Stimulated activated naive B cell treated with anti-CD40 and anti-IgM and Interleukin-4, amounts not matched to agents 10 μg/mL and 1 μg/mL and 100 μg/mL, for 72 hours (primary cell): Measurements from ENCODE around the gene SLC25A11.

Source experiments
- ATAC-seq, 2 donors: fragments of 150-1000 bp; cut with Tn5 transposase; replicated peaks; 2 replicates each; pipeline ENCODE4 v1.10.0; 2021; ENCODE audit warnings: moderate library complexity in 1 of 2
- DNase-seq: peaks from one replicate; pipeline ENCODE4 v3.0.0; 2021
- H3K27ac Mint-ChIP-seq: one replicate; pipeline ENCODE4 v1.8.0; 2022; ENCODE audit warnings: mild to moderate bottlenecking, mixed read lengths
- H3K27me3 Mint-ChIP-seq, 2 donors: one replicate each; pipeline ENCODE4 v1.8.0; 2022; ENCODE audit warnings: mixed read lengths in 2 of 2
- H3K36me3 Mint-ChIP-seq, 2 donors: one replicate each; pipeline ENCODE4 v1.8.0; 2022; ENCODE audit warnings: mixed read lengths in 2 of 2, mild to moderate bottlenecking in 1 of 2
- H3K4me1 Mint-ChIP-seq, 2 donors: one replicate each; pipeline ENCODE4 v1.8.0; 2022; ENCODE audit warnings: mixed read lengths in 2 of 2, mild to moderate bottlenecking in 1 of 2
- H3K4me3 Mint-ChIP-seq, 2 donors: one replicate each; pipeline ENCODE4 v1.8.0; 2022; ENCODE audit warnings: mild to moderate bottlenecking in 2 of 2, mixed read lengths in 2 of 2, moderate library complexity in 1 of 2
- H3K9me3 Mint-ChIP-seq, 2 donors: one replicate each; pipeline ENCODE4 v1.8.0; 2022; ENCODE audit warnings: mixed read lengths in 2 of 2, mild to moderate bottlenecking in 1 of 2

The SLC25A11 gene

DNA sequence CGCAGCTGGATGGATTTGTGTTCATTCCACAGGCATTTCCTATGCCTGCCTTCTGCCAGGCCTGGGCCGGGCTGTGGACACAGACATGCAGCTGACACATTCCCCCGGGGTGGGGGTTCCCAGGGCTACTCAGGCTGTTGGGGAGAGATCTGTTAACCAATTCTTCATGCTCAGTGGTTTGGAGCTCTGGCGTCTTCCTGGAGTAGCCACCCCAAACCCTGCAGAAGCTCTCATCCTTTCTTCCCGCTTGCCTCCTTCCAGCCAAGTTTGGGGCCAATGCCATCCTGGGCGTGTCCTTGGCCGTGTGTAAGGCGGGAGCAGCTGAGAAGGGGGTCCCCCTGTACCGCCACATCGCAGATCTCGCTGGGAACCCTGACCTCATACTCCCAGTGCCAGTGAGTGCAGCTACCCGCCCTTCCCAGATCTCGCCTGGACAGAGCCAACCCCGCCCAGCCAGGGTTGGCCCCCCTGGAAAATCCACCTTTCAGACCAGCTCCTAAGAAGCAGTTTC lies 13.7 kb upstream of the SLC25A11 start:
- no peak overlapping the region for H3K4me3 Mint-ChIP-seq
- H3K27me3 Mint-ChIP-seq, result no peaks in the 10 kb centered on the region
- ATAC-seq (no peak), DNase-seq (no peak)
- peaks cover 22 to 39% of the 10 kb centered on the region in 2 donors for H3K4me1 Mint-ChIP-seq
- H3K36me3 Mint-ChIP-seq, result peaks cover 20 to 40% of the 10 kb centered on the region in 2 donors
- no peak overlapping the region for H3K27ac Mint-ChIP-seq
- no peaks in the 10 kb centered on the region for H3K9me3 Mint-ChIP-seq

DNA sequence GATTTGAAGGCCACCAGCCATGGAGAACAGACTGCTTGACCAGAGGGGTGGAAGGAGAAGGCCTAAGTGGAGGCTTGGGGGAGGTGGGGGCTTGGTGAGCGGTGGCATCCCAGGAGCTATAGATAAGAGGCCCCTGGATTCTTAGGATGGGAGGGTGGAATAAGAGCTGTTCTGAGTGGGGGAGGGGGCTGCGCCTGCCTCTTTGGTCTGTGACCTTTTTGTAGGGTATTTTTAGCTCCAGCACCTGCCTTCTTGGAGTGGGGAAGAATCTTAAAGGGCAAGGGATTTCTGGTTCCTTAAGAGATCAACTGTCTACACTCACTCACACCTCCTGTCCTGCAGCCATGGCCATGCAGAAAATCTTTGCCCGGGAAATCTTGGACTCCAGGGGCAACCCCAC lies 11.6 kb upstream of the SLC25A11 start:
- Mint-ChIP-seq H3K27me3 (no peaks in the 10 kb centered on the region), H3K27ac (peak overlapping the region; percentile 97), H3K4me1 (peaks cover 18 to 32% of the 10 kb centered on the region in 2 donors), H3K4me3 (peak overlapping the region; percentile 86 to 91), H3K9me3 (no peaks in the 10 kb centered on the region), H3K36me3 (peaks cover 21 to 42% of the 10 kb centered on the region in 2 donors)
- DNase-seq (no peak), ATAC-seq (no peak)

DNA sequence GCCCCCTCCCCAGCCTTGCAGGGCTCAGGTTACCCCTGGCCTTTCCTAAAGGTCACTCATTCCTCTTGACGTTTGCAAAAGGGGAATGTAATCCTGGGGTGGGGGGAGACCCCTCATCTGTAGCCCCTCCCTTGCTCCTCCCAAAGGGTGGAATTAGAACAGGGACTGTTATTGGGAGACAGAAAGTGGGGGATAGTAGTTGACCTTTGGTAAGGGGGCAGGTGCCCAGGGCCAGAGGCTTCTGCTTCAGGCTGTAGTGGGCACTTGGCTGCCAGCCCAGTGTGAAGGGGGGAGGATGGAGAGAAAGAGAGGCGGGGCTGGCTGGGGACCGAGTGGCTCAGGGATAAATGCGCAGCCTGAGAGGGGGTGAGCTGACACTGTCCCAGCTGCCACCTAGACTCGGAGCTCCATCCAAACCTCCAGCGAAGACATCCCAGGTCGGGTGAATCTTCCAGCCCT lies 10.9 kb upstream of the SLC25A11 start, which contains the start of gene ENO3:
Gene ENO3, plus strand, starts transcription at position 374 of the 459 bp plus-strand sequence. CDS start 711 bp downstream, outside the sequence.
- H3K27ac Mint-ChIP-seq, result peak within 1 kb of the TSS; percentile 97
- H3K4me3 Mint-ChIP-seq, result peak within 1 kb of the TSS; percentile 86 to 91
- ATAC-seq (no peak), DNase-seq (no peak)
- H3K9me3 Mint-ChIP-seq, result no peaks in the 10 kb centered on the region
- H3K36me3 Mint-ChIP-seq, result peaks cover 20 to 41% of the 10 kb centered on the region in 2 donors
- no peaks in the 10 kb centered on the region for H3K27me3 Mint-ChIP-seq
- peaks cover 22 to 33% of the 10 kb centered on the region in 2 donors for H3K4me1 Mint-ChIP-seq

DNA sequence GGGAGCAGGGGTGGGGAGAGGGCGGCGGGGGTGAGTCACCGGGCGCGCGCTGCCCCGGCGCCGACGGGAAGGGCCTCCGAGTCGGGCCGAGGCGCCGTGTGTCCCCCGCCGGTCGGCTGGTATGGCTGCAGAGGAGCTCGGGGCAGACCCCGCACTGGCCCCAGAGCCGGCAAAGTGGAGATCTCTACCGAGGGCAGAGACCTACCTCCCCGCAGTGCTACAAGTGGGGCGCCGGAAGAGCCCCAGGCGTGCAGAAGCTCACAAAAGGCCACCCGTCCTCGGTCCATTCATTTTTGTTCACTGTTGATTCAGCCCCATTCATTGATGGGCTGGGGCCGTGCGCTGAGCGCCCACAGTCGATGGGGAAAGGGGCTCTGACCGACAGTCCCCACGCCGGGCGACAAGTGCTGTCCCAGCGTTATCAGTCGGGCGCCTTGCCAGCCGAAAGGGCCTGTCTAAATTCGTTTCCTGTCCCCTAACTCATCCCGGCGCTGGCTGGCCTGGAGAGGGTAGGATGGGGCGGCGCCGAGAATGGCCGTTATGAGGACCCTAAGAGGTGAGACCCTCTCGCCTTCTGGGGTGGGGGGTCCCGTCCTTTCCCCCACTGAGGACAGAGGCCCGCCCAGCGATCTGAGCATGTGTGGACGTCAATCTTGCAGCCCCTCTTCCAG lies 10.4 kb upstream of the SLC25A11 start:
- Mint-ChIP-seq H3K36me3 (peaks cover 25 to 43% of the 10 kb centered on the region in 2 donors), H3K27me3 (no peaks in the 10 kb centered on the region), H3K4me3 (peak overlapping the region; percentile 86 to 91), H3K4me1 (peaks cover 27 to 39% of the 10 kb centered on the region in 2 donors), H3K27ac (peak overlapping the region; percentile 97), H3K9me3 (no peaks in the 10 kb centered on the region)
- peak; percentile 6 to 20 for ATAC-seq
- DNase-seq, result no peak

DNA sequence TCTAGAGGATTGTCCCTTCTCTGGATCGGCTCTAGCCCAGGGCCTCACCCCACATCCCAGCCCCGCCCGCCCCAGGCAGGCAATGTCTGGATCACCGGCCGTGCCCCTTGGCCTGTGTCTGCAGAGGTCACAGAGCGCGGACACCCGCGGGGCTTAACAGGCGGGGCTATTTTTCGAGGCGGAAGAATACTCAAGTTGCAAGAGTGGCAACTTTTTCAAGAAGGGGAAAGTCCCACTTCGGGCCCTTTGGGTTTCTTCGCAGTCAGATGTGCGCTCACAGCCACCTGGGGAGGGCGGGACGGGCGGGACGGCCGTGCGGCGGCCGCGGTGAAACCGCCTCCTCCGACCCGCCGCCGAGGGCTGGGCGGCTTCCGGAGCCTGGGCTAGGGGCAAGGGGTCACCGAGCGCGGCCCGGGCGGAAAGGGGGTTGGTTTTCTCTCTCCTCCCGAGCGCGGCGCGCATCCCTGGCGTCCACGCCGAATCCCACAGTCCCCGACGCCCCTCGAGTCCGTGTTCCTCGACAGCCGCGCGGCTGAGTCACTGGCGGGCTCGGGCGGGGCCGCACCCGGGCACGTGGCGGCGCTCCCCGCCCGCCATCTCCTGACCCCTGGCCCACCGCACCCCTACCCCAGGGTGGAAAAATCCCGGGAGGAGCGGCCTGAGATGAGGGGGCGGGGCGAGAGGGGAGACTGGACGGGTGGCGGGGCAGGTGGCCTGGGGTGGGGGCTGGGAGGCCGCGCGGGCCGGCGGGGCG lies 9.7 kb upstream of the SLC25A11 start:
- Mint-ChIP-seq H3K4me3 (peak overlapping the region; percentile 86 to 91), H3K9me3 (no peaks in the 10 kb centered on the region), H3K4me1 (peaks cover 35 to 46% of the 10 kb centered on the region in 2 donors), H3K27me3 (no peaks in the 10 kb centered on the region), H3K27ac (peak overlapping the region; percentile 94), H3K36me3 (peaks cover 32 to 50% of the 10 kb centered on the region in 2 donors)
- ATAC-seq (peak; percentile 44 to 51), DNase-seq (peak; percentile 86)

DNA sequence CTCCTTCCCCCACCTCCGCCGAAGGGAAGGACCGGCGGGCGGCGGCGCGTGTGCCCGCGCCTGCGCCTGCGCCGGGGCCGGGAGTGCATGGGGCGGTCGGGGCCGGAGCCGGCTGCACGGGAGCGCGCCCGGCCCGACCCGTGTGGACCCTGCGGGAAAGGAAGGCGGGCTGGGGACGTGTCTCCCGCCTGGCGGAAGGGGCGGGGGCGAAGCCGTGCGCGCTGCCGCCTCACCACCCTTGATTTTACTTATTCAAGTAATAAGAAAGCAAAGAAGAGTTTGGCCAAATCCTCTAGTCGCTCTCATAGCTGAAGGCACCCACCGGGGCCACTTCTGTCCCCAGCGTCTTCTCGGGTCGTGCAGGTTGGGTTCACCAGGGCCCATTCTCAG lies 9.1 kb upstream of the SLC25A11 start:
- Mint-ChIP-seq H3K27me3 (no peaks in the 10 kb centered on the region), H3K4me1 (peaks cover 40 to 52% of the 10 kb centered on the region in 2 donors)
- peak; percentile 82 for DNase-seq

DNA sequence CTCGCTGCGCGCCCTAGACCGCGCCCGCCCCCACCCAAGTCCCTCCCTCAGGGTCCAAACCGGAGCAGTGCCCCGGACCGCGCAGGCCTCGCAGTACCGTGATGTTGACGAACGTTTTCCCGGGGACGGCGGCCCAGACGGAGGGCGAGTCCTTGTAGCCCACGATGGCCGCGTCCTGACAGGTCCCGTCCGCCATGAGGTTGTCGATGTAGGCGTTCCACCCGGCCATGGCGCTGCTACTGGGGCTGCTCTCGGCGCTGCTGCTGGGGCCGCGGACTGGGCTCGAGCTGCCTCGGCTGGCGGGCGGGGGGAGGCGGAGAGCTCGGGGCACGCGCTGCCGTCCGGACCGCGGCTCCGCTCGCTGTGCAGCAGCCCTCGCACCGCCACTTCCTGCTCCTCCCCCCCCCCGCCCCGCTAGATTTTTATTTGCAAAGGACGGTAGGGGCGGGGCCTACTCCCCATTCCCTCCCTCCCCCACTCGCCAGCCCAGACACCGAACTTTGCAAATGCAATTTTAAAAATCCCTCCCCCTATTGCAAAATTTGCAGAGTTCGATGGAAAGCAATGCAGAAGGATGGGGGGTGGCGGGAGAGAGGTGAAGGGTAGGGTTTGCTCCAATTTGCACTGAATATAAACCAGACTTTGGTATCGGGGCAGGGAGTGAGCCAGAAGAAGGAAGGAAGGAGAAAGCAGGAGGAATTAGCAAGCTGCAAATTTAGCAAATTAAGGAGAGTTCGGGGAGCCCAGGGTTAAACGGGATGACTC lies 8.5 kb upstream of the SLC25A11 start, which contains the start of gene PFN1:
Gene PFN1, minus strand, starts transcription at position 365 of the 765 bp plus-strand sequence. Its CDS starts 136 bp downstream, at position 229.
- H3K4me3 Mint-ChIP-seq, result peak within 1 kb of the TSS; percentile 86 to 91
- H3K36me3 Mint-ChIP-seq, result peaks cover 40 to 52% of the 10 kb centered on the region in 2 donors
- no peaks in the 10 kb centered on the region for H3K27me3 Mint-ChIP-seq
- H3K27ac Mint-ChIP-seq, result peak within 1 kb of the TSS; percentile 95
- ATAC-seq (peak; percentile 25 to 43), DNase-seq (peak; percentile 77)
- no peaks in the 10 kb centered on the region for H3K9me3 Mint-ChIP-seq
- peaks cover 41 to 57% of the 10 kb centered on the region in 2 donors for H3K4me1 Mint-ChIP-seq

More for the DNA sequence above, 9.1 kb upstream of the SLC25A11 start:
- Mint-ChIP-seq H3K9me3 (no peaks in the 10 kb centered on the region), H3K36me3 (peaks cover 36 to 54% of the 10 kb centered on the region in 2 donors), H3K4me3 (peak overlapping the region; percentile 86 to 91), H3K27ac (peak overlapping the region; percentile 95)
- ATAC-seq, result peak; percentile 54 to 61

DNA sequence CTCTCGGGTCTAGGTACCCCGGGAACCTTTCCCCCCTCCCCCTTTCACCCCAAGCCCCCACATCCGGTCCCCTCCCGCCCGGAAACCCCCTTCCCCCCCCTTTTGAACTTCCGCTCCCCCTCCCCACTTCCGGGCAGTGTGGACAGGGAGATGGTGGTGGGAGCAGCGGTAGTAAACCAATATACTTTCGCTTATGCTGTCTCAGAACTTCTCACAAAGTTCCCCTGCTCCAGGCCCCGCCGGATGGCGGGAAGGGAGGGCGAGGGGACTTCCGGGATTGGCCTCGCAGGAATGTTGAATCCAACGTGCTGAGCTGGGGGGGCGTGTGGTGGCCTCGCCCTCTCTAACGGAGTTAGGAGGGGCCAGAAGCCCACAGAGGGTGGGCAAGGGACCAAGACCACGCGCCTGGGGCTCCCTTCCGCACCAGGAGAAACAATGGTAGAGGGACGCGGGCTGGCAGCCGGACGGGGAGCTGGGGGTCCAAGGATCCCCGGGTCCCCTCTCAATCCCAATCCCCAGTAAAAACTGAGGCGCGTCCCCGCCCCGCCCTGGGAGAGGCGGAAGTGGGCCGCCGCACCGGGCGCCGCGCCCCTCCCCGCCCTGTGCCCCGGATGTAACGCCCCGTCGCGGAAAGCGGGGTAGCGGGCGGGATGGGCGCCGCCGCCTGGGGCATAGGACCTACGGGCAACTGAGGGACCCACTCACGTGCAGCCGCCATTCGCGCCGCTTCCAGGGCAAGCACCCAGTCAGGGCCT lies 7.7 kb upstream of the SLC25A11 start:
- Mint-ChIP-seq H3K27ac (peak overlapping the region; percentile 95), H3K4me3 (peak overlapping the region; percentile 86 to 91), H3K4me1 (peaks cover 47 to 65% of the 10 kb centered on the region in 2 donors), H3K9me3 (no peaks in the 10 kb centered on the region), H3K27me3 (no peaks in the 10 kb centered on the region), H3K36me3 (peaks cover 41 to 55% of the 10 kb centered on the region in 2 donors)
- DNase-seq (peak; percentile 50), ATAC-seq (peak; percentile 9 to 15)

DNA sequence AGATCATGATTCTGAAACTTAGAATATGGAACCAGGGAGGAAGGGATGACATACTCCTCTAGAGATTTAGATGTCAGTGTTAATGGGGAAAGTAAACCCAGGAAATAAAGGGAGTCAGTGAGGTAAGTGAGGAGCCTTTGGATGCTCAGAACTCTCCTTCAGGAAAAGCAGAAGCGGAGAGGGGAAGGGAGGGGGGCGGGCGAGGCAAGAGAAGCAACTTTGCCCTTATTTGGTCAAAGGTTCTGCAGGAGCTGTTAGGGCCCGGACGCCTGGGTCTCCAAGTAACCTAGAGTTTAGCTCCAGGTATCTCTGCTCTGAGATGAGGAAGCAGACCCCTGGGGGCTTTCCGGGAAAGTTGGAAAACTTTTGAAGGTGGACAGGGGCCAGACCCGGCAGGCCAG lies 7.2 kb upstream of the SLC25A11 start:
- no peak for ATAC-seq
- Mint-ChIP-seq H3K4me1 (peaks cover 52 to 70% of the 10 kb centered on the region in 2 donors), H3K27me3 (no peaks in the 10 kb centered on the region)

DNA sequence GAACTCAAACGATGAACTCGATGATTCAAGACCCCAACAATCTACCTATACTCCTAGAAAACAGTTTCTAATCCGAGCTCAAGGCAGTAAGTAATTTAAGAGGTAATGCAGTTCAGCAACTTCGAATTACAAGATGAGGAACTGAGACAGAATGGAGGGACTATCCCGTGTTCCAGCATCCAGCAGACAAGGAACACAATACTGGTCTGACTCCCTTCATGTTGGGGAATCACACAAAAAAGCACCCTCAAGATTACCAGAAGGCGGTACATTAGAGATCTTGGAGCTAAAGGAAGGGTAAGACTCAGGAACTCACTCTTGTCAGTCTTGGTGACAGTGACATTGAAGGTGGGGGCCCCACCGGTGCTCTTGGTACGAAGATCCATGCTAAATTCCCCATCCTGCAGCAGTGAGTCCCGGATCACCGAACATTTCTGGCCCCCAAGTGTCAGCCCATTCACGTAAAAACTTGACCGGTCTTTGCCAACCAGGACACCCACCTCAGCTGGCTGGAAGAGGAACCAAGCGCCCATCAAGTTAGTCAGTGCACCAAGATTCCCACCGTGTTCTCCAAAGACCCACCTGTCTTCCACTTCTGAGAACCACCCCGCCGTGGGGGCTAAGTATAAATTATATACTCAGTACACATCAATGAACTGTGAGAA lies 6.6 kb upstream of the SLC25A11 start:
- H3K36me3 Mint-ChIP-seq, result peaks cover 47 to 66% of the 10 kb centered on the region in 2 donors
- ATAC-seq (peak in 1 of 2 donors; percentile 5), DNase-seq (no peak)
- H3K4me1 Mint-ChIP-seq, result peaks cover 52 to 70% of the 10 kb centered on the region in 2 donors
- H3K9me3 Mint-ChIP-seq, result no peaks in the 10 kb centered on the region
- H3K27me3 Mint-ChIP-seq, result no peaks in the 10 kb centered on the region
- peak overlapping the region; percentile 86 to 91 for H3K4me3 Mint-ChIP-seq
- H3K27ac Mint-ChIP-seq, result peak overlapping the region; percentile 95

More for the DNA sequence above, 7.2 kb upstream of the SLC25A11 start:
- Mint-ChIP-seq H3K9me3 (no peaks in the 10 kb centered on the region), H3K27ac (peak overlapping the region; percentile 95), H3K4me3 (peak overlapping the region; percentile 86 to 91), H3K36me3 (peaks cover 42 to 60% of the 10 kb centered on the region in 2 donors)
- no peak for DNase-seq

DNA sequence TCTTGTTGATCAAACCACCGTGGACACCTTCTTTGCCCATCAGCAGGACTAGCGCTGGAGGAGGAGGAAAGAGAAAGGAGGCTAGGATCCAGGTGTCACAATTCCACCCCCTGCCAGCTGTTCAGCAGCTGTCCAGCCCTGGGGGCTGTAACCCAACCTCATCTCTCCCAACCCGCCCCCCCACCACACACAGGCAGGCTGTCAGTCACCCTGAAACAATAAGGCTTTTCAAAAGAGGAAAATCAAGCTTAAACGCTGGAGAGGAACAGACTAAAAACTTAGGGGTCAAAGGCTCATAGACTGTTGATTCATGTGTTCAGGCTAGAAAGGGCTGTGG lies 6.1 kb upstream of the SLC25A11 start:
- Mint-ChIP-seq H3K27me3 (no peaks in the 10 kb centered on the region), H3K9me3 (no peaks in the 10 kb centered on the region), H3K4me3 (peak overlapping the region; percentile 86 to 91), H3K36me3 (peaks cover 52 to 68% of the 10 kb centered on the region in 2 donors), H3K27ac (peak overlapping the region; percentile 95), H3K4me1 (peaks cover 52 to 70% of the 10 kb centered on the region in 2 donors)
- ATAC-seq, result no peak
- DNase-seq, result no peak

DNA sequence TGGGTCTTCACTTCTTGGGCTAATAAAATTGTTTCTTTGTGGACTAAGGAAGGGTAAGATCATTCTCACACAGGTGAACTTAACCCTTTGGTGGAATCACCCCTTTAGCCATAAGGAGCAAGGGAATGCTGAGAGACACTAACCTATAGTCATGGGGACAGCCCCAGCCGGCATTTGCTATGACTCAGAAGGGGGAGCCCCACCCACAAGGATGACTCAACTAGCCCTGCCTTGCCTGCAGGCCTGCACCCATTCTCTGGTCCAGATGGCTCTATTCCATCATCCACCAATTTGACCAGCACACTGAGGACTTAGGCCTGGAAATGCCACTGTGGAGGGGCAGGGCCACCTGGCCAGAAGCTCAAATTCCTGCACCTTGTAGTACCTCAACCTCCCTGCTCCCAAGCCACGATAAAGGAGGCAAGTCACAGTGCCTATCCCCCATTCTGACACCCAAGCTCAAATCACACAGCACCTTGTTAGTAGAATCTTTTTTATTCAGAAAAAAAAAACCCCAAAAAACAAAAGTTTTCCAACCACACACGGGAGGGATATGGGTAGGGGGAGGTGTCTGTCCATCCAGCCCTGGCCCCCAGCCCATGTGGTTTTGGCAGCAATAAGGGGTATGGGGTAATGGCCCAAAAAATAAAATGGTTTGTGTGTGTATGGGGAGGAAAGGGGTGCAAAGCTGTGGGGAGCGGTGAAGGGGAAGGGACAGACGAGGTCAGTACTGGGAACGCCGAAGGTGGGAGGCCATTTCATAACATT lies 5.5 kb upstream of the SLC25A11 start:
- H3K36me3 Mint-ChIP-seq, result peaks cover 57 to 68% of the 10 kb centered on the region in 2 donors
- H3K27ac Mint-ChIP-seq, result peak overlapping the region; percentile 95
- DNase-seq (peak; percentile 81), ATAC-seq (peak; percentile 46 to 49)
- H3K4me3 Mint-ChIP-seq, result peak overlapping the region; percentile 86 to 91
- H3K27me3 Mint-ChIP-seq, result no peaks in the 10 kb centered on the region
- no peaks in the 10 kb centered on the region for H3K9me3 Mint-ChIP-seq
- peaks cover 47 to 68% of the 10 kb centered on the region in 2 donors for H3K4me1 Mint-ChIP-seq
